ENCODE measurements around the gene PKDCC. TPM values are rescaled to one million over a fixed set of nuclear protein-coding genes. Genes with fewer than 3 reads are reported as not detected.

The PKDCC gene
- total and polyA plus RNA-seq, 4 donors = 2.0 to 76.0 (median 19.8) TPM

DNA sequence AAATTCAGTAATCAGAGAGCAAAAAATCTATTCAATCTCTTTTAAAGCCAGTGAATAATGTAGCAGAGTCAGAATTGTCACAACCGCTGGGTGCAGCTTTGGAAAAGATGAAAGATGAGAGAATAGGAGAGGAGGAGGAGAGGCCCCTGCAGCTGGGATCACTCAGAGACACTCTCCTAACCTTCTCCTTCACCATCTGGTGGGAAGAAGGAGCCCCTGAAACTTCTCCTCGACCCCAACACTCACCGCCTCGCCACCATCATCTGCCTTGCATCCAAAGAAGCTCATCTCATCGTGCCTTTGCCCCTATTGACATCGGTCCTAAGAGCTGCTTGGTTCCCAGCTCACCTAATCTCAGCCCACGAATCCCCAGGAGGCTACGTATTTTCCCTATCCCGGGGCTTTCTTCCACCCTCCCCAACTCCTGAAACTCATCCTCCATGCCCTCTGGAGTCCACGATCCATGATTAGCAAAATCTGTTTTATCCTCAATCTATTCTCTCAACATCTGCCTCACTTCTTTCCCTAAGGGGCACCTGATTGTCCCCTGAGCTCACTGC lies 58.5 kb downstream of the PKDCC start:
- Histone ChIP-seq H3K36me3 (ENCODE audit: control insufficient read depth in 4 of 4, insufficient read depth in 3 of 4, low read depth in 1 of 4, low read length in 3 of 4) (no peaks in the 10 kb centered on the region), H3K27ac (ENCODE audit: low read depth in 1 of 2, low read length in 2 of 2) (peak overlapping the region; percentile 45 to 86), H3K27me3 (ENCODE audit: control insufficient read depth in 4 of 4, insufficient read depth in 4 of 4, low read length in 3 of 4) (no peaks in the 10 kb centered on the region), H3K9ac (ENCODE audit: low read depth in 1 of 2, low read length in 2 of 2) (peak overlapping the region in 1 of 2 donors; percentile 27), H3K4me1 (ENCODE audit: control insufficient read depth in 4 of 4, insufficient read depth in 4 of 4, low read length in 3 of 4) (peaks cover 2 to 32% (median 12%) of the 10 kb centered on the region in 4 donors), H3K9me3 (ENCODE audit: control insufficient read depth in 4 of 4, low read length in 3 of 4) (no peaks in the 10 kb centered on the region), H3K4me3 (ENCODE audit: low read depth in 1 of 3, low read length in 3 of 3) (no peak overlapping the region)
- TF ChIP-seq SP1 (IDR thresholded peaks at IDR 0.05) (no peak), GABPA (IDR thresholded peaks at IDR 0.05 in 1 of 2, conservative IDR thresholded peaks at IDR 0.05 in 1 of 2) (peak in 1 of 2 donors; percentile 12)
- WGBS = 81% methylated on average over 10 of the region's 10 CpGs
- DNase-seq (ENCODE audit: low spot score) = no peak

DNA sequence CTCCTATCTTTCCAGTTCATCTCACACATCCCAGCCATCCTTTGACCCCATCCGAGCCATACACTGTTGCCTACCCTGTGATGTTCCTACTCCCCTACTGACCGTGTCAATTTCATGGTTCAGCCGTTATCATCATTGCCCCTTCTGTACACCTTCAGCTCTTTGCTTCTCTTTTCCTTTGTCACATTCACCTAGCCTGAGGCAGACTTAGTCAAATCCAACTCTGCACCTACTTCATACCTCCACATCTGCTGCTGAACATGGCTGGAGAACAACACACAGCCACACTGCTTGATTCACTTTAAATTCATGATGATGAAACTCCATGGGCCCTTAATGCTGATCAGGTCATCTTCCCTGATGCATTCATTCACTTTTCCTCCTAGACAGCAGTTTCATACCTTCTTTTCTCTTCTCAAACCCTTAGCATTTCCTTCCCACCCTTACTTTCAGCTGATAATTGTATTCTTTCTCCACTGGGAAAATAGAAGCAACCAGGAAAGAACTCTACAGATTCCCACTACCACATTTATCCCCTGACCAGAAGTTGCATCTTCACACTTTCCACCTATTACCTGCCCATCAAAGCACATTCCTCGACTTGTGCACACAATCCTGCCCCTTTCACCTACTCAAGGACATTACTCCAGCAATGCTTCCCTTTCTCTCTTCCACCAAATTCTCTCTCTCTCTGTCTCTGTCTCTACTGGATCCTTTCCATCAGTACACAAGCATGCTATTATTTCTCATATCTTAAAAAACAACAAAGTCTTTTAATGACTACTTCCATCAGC lies 59.6 kb downstream of the PKDCC start:
- Histone ChIP-seq H3K27me3 (ENCODE audit: control insufficient read depth in 4 of 4, insufficient read depth in 4 of 4, low read length in 3 of 4) (no peaks in the 10 kb centered on the region), H3K27ac (ENCODE audit: low read depth in 1 of 2, low read length in 2 of 2) (no peak overlapping the region), H3K4me1 (ENCODE audit: control insufficient read depth in 4 of 4, insufficient read depth in 4 of 4, low read length in 3 of 4) (peaks cover 2 to 23% (median 8%) of the 10 kb centered on the region in 4 donors), H3K9me3 (ENCODE audit: control insufficient read depth in 4 of 4, low read length in 3 of 4) (no peaks in the 10 kb centered on the region), H3K36me3 (ENCODE audit: control insufficient read depth in 4 of 4, insufficient read depth in 3 of 4, low read depth in 1 of 4, low read length in 3 of 4) (no peaks in the 10 kb centered on the region), H3K9ac (ENCODE audit: low read depth in 1 of 2, low read length in 2 of 2) (no peak overlapping the region), H3K4me3 (ENCODE audit: low read depth in 1 of 3, low read length in 3 of 3) (no peak overlapping the region)
- TF ChIP-seq GABPA (IDR thresholded peaks at IDR 0.05 in 1 of 2, conservative IDR thresholded peaks at IDR 0.05 in 1 of 2) (no peak), FOXA2 (IDR thresholded peaks at IDR 0.05) (no peak), FOXA1 (IDR thresholded peaks at IDR 0.05) (no peak), RXRA (IDR thresholded peaks at IDR 0.05) (no peak), HNF4A (conservative IDR thresholded peaks at IDR 0.05) (no peak), EGR1 (IDR thresholded peaks at IDR 0.05; ENCODE audit: low read depth in 2 of 2) (no peak), RAD21 (IDR thresholded peaks at IDR 0.05) (no peak), HNF4G (IDR thresholded peaks at IDR 0.05) (no peak), JUND (IDR thresholded peaks at IDR 0.05) (no peak), TAF1 (conservative IDR thresholded peaks at IDR 0.05) (no peak), SP1 (IDR thresholded peaks at IDR 0.05) (no peak), NR2F2 (IDR thresholded peaks at IDR 0.05) (no peak)
- TF ChIP-seq, protein P1, sequence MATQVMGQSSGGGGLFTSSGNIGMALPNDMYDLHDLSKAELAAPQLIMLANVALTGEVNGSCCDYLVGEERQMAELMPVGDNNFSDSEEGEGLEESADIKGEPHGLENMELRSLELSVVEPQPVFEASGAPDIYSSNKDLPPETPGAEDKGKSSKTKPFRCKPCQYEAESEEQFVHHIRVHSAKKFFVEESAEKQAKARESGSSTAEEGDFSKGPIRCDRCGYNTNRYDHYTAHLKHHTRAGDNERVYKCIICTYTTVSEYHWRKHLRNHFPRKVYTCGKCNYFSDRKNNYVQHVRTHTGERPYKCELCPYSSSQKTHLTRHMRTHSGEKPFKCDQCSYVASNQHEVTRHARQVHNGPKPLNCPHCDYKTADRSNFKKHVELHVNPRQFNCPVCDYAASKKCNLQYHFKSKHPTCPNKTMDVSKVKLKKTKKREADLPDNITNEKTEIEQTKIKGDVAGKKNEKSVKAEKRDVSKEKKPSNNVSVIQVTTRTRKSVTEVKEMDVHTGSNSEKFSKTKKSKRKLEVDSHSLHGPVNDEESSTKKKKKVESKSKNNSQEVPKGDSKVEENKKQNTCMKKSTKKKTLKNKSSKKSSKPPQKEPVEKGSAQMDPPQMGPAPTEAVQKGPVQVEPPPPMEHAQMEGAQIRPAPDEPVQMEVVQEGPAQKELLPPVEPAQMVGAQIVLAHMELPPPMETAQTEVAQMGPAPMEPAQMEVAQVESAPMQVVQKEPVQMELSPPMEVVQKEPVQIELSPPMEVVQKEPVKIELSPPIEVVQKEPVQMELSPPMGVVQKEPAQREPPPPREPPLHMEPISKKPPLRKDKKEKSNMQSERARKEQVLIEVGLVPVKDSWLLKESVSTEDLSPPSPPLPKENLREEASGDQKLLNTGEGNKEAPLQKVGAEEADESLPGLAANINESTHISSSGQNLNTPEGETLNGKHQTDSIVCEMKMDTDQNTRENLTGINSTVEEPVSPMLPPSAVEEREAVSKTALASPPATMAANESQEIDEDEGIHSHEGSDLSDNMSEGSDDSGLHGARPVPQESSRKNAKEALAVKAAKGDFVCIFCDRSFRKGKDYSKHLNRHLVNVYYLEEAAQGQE (IDR thresholded peaks at IDR 0.05) = no peak
- TF ChIP-seq, protein P2, sequence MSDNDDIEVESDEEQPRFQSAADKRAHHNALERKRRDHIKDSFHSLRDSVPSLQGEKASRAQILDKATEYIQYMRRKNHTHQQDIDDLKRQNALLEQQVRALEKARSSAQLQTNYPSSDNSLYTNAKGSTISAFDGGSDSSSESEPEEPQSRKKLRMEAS (IDR thresholded peaks at IDR 0.05) = no peak
- TF ChIP-seq, protein P3, sequence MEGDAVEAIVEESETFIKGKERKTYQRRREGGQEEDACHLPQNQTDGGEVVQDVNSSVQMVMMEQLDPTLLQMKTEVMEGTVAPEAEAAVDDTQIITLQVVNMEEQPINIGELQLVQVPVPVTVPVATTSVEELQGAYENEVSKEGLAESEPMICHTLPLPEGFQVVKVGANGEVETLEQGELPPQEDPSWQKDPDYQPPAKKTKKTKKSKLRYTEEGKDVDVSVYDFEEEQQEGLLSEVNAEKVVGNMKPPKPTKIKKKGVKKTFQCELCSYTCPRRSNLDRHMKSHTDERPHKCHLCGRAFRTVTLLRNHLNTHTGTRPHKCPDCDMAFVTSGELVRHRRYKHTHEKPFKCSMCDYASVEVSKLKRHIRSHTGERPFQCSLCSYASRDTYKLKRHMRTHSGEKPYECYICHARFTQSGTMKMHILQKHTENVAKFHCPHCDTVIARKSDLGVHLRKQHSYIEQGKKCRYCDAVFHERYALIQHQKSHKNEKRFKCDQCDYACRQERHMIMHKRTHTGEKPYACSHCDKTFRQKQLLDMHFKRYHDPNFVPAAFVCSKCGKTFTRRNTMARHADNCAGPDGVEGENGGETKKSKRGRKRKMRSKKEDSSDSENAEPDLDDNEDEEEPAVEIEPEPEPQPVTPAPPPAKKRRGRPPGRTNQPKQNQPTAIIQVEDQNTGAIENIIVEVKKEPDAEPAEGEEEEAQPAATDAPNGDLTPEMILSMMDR (IDR thresholded peaks at IDR 0.05; ENCODE audit: low read depth, low read length, missing input control) = no peak
- TF ChIP-seq, protein P4, sequence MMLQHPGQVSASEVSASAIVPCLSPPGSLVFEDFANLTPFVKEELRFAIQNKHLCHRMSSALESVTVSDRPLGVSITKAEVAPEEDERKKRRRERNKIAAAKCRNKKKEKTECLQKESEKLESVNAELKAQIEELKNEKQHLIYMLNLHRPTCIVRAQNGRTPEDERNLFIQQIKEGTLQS (IDR thresholded peaks at IDR 0.05) = no peak
- WGBS = 89% methylated on average over 4 of the region's 4 CpGs
- DNase-seq (ENCODE audit: low spot score) = peak; percentile 9

Other genes starting within 250 kb of the PKDCC start
- 10 to 100 TPM; 34.5 to 49.6 TPM for gene EML4, start 121.3 kb downstream of the PKDCC start, total RNA-seq
- gene EML4, start 121.3 kb downstream of the PKDCC start, polyA plus RNA-seq = 10 to 100 TPM; 12.8 to 35.1 TPM

Data from liver (tissue), 9 donors.